Neuronal stem cell (in vitro differentiated cells): ENCODE measurements around the gene POC1A.

Experiments
- DNase-seq: peaks from one replicate; pipeline ENCODE4 v3.0.0-alpha.2; 2013; ENCODE audit warnings: low spot score
- H2AFZ ChIP-seq: one replicate; pipeline ENCODE4 v1.6.1; 2013; ENCODE audit warnings: mild to moderate bottlenecking, low read length, inconsistent platforms
- H2AK5ac ChIP-seq: 2 replicates; pipeline ENCODE4 v1.6.1; 2013; ENCODE audit warnings: low read depth, mild to moderate bottlenecking, inconsistent platforms, low read length, moderate library complexity, mixed read lengths
- H2BK120ac ChIP-seq: 2 replicates; pipeline ENCODE4 v1.6.1; 2013; ENCODE audit warnings: low read depth, mild to moderate bottlenecking, inconsistent platforms, low read length, moderate library complexity, mixed read lengths
- H2BK12ac ChIP-seq: one replicate; pipeline ENCODE4 v1.6.1; 2013; ENCODE audit warnings: low read length, inconsistent platforms
- H2BK15ac ChIP-seq: 2 replicates; pipeline ENCODE4 v1.6.1; 2013; ENCODE audit warnings: mild to moderate bottlenecking, low read length, inconsistent platforms, mixed read lengths
- H2BK5ac ChIP-seq: one replicate; pipeline ENCODE4 v1.6.1; 2013; ENCODE audit warnings: inconsistent platforms, mild to moderate bottlenecking, low read length, moderate library complexity
- H3K14ac ChIP-seq: one replicate; pipeline ENCODE4 v1.6.1; 2013; ENCODE audit warnings: low read length, inconsistent platforms
- H3K18ac ChIP-seq: 2 replicates; pipeline ENCODE4 v1.6.1; 2013; ENCODE audit warnings: low read length, inconsistent platforms
- H3K23ac ChIP-seq: 2 replicates; pipeline ENCODE4 v1.6.1; 2013; ENCODE audit warnings: low read depth, mild to moderate bottlenecking, mixed read lengths, low read length, inconsistent platforms; ENCODE audit not compliant: poor library complexity
- H3K27ac ChIP-seq: replicated peaks from 3 replicates; pipeline ENCODE4 v1.5.1; 2013; ENCODE audit warnings: low read length, inconsistent platforms
- H3K27me3 ChIP-seq, 3 experiments: 2 replicates each; pipeline ENCODE4 v1.6.1; 2013; ENCODE audit warnings: low read length in 3 of 3, mild to moderate bottlenecking in 2 of 3, inconsistent platforms in 1 of 3, low read depth in 1 of 3, mixed read lengths in 1 of 3, moderate library complexity in 1 of 3; ENCODE audit not compliant: control insufficient read depth in 3 of 3, insufficient read depth in 3 of 3
- H3K36me3 ChIP-seq, 2 donors: replicated peaks in 1 of 2; 2 replicates each; pipeline ENCODE4 v1.6.1; 2013; ENCODE audit warnings: low read length in 2 of 2; ENCODE audit not compliant: control insufficient read depth in 2 of 2, insufficient read depth in 2 of 2
- H3K4ac ChIP-seq: 2 replicates; pipeline ENCODE4 v1.6.1; 2013; ENCODE audit warnings: inconsistent platforms, mild to moderate bottlenecking, low read length, moderate library complexity
- H3K4me1 ChIP-seq, 2 donors: 1 replicate in 1 of 2; 2 replicates in 1 of 2; pipeline ENCODE4 v1.6.1; 2013; ENCODE audit warnings: low read length in 2 of 2, low read depth in 1 of 2; ENCODE audit not compliant: control insufficient read depth in 2 of 2, insufficient read depth in 1 of 2
- H3K4me2 ChIP-seq: one replicate; pipeline ENCODE4 v1.6.1; 2013; ENCODE audit warnings: mild to moderate bottlenecking, low read length, inconsistent platforms; ENCODE audit not compliant: insufficient read depth, poor library complexity, severe bottlenecking
- H3K4me3 ChIP-seq, 2 donors: 2 replicates each; pipeline ENCODE4 v1.5.1; 2013; ENCODE audit warnings: low read length in 2 of 2, mild to moderate bottlenecking in 2 of 2, inconsistent platforms in 1 of 2, moderate library complexity in 1 of 2
- H3K79me1 ChIP-seq: one replicate; pipeline ENCODE4 v1.6.1; 2013; ENCODE audit warnings: low read depth, mild to moderate bottlenecking, inconsistent platforms, low read length, moderate library complexity
- H3K9ac ChIP-seq: one replicate; pipeline ENCODE4 v1.6.1; 2013; ENCODE audit warnings: mild to moderate bottlenecking, low read depth, low read length, inconsistent platforms; ENCODE audit not compliant: poor library complexity
- H3K9me3 ChIP-seq, 2 donors: replicated peaks in 1 of 2; 2 replicates each; pipeline versions ENCODE3 to v1.6.1; 2013; ENCODE audit warnings: low read length in 2 of 2, mild to moderate bottlenecking in 2 of 2, inconsistent platforms in 1 of 2, low read depth in 1 of 2, mixed read lengths in 1 of 2, moderate library complexity in 1 of 2; ENCODE audit not compliant: control insufficient read depth in 2 of 2, insufficient read depth in 1 of 2
- H4K8ac ChIP-seq: one replicate; pipeline ENCODE4 v1.6.1; 2013; ENCODE audit warnings: low read depth, mild to moderate bottlenecking, inconsistent platforms, low read length, moderate library complexity
- H4K91ac ChIP-seq: one replicate; pipeline ENCODE4 v1.6.1; 2013; ENCODE audit warnings: low read length, low read depth, mild to moderate bottlenecking, inconsistent platforms; ENCODE audit not compliant: poor library complexity
- WGBS, 2 donors: extraction: QIAGEN DNeasy Blood & Tissue Kit; methylation state at CpG; one replicate each; pipeline ENCODE4 v1.1.7; 2013; ENCODE audit warnings: missing lambda C conversion rate in 2 of 2, mixed read lengths in 1 of 2; ENCODE audit not compliant: insufficient read length in 2 of 2, insufficient replicate concordance in 1 of 2; ENCODE audit errors: extremely low coverage in 2 of 2; 5-methylcytosine and 5-hydroxymethylcytosine counted together

The POC1A gene

GRCh38 chr3:52121464-52121805 is 32.8 kb downstream of the POC1A start:
- no peak overlapping the region for H2BK12ac ChIP-seq
- no peaks in the 10 kb centered on the region for H3K9me3 ChIP-seq
- H4K8ac ChIP-seq: no peak overlapping the region
- peaks cover 36 to 81% of the 10 kb centered on the region in 2 donors for H3K36me3 ChIP-seq
- H3K4me2 ChIP-seq: no peak overlapping the region
- no peak overlapping the region for H2BK15ac ChIP-seq
- no peak overlapping the region for H3K27ac ChIP-seq
- no peak overlapping the region for H3K4me3 ChIP-seq
- H3K27me3 ChIP-seq: no peaks in the 10 kb centered on the region
- no peak overlapping the region for H2BK5ac ChIP-seq
- WGBS, 2 donors: no CpG with 5 or more reads among the region's 7 CpGs
- no peak overlapping the region for H3K18ac ChIP-seq
- H2AK5ac ChIP-seq: no peak overlapping the region
- no peaks in the 10 kb centered on the region for H3K4me1 ChIP-seq
- H3K9ac ChIP-seq: no peak overlapping the region
- H3K14ac ChIP-seq: no peak overlapping the region
- no peaks in the 10 kb centered on the region for H3K79me1 ChIP-seq
- H3K4ac ChIP-seq: no peak overlapping the region
- no peak overlapping the region for H2AFZ ChIP-seq
- no peak overlapping the region for H4K91ac ChIP-seq
- DNase-seq: no peak
- no peak overlapping the region for H2BK120ac ChIP-seq
- H3K23ac ChIP-seq: no peak overlapping the region

DNA sequence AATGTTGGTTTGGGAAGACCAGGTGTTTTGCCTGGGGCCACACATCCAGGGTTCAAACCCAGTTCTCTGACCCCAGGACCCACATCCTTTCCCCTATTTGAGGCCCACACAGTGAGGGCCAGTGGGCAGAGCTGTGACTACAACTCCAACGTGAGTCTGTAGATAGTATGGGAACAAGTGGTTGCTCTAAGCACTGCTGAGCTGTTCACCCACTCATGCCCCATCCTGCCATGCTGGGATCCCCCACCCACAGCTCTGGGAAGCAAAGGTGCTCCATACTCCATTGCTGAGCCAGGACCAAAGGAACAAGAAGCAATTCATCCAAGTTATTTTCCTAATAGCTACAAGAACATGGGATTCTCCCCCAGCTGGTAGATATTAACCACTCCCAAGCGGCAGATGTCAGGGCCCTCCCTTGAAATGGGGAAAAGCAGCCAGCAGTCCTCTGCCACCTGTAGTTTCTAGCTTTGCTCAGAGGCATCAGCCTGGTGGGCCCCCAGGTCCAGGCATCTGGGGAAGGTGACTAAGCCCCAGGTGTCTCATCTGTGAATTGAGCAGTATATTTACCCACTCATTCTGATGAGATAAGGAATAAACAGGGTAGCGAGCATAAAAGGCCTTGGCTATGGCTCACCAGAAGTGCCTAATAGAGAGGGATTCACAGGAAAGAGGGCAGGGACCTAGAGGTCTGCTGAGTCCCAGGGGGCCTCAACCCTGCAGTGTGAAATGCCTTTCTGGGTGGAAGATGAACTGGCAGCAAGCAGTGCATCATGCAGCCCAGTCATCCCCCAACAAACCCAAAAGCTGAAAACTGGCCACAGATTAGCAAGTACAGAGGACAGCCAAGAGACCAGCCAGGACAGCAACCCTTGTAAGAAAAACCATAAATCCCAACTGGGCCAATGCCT is 33.4 kb downstream of the POC1A start:
- no peak overlapping the region for H3K9ac ChIP-seq
- H3K27me3 ChIP-seq: no peaks in the 10 kb centered on the region
- WGBS, 2 donors: no CpG with 5 or more reads among the region's 3 CpGs
- H3K4me2 ChIP-seq: no peak overlapping the region
- H4K8ac ChIP-seq: no peak overlapping the region
- no peak for DNase-seq
- no peak overlapping the region for H2AK5ac ChIP-seq
- no peak overlapping the region for H3K27ac ChIP-seq
- no peak overlapping the region for H2BK15ac ChIP-seq
- no peak overlapping the region for H2BK12ac ChIP-seq
- no peaks in the 10 kb centered on the region for H3K4me1 ChIP-seq
- no peak overlapping the region for H2BK120ac ChIP-seq
- H3K23ac ChIP-seq: no peak overlapping the region
- H3K14ac ChIP-seq: no peak overlapping the region
- no peaks in the 10 kb centered on the region for H3K9me3 ChIP-seq
- no peak overlapping the region for H2BK5ac ChIP-seq
- H3K18ac ChIP-seq: no peak overlapping the region
- H3K79me1 ChIP-seq: no peaks in the 10 kb centered on the region
- no peak overlapping the region for H3K4me3 ChIP-seq
- peaks cover 32 to 82% of the 10 kb centered on the region in 2 donors for H3K36me3 ChIP-seq
- H2AFZ ChIP-seq: no peak overlapping the region
- H4K91ac ChIP-seq: no peak overlapping the region
- H3K4ac ChIP-seq: no peak overlapping the region

- H3K9ac ChIP-seq: no peak overlapping the region
- H3K9me3 ChIP-seq: no peaks in the 10 kb centered on the region
- peaks cover 30 to 79% of the 10 kb centered on the region in 2 donors for H3K36me3 ChIP-seq
- H2AFZ ChIP-seq: no peak overlapping the region
- H3K27ac ChIP-seq: no peak overlapping the region
- no peak overlapping the region for H3K4ac ChIP-seq
- no peaks in the 10 kb centered on the region for H3K79me1 ChIP-seq
- H3K4me3 ChIP-seq: no peak overlapping the region
- H3K14ac ChIP-seq: no peak overlapping the region
- H2BK15ac ChIP-seq: no peak overlapping the region
- DNase-seq: no peak
- no CpG with 5 or more reads among the region's 6 CpGs for WGBS, 2 donors
- H2BK120ac ChIP-seq: no peak overlapping the region
- no peak overlapping the region for H3K18ac ChIP-seq
- H3K23ac ChIP-seq: no peak overlapping the region
- H4K8ac ChIP-seq: no peak overlapping the region
- no peak overlapping the region for H2AK5ac ChIP-seq
- no peak overlapping the region for H2BK5ac ChIP-seq
- no peaks in the 10 kb centered on the region for H3K4me1 ChIP-seq
- no peaks in the 10 kb centered on the region for H3K27me3 ChIP-seq
- H3K4me2 ChIP-seq: no peak overlapping the region
- no peak overlapping the region for H4K91ac ChIP-seq
- H2BK12ac ChIP-seq: no peak overlapping the region
Measured at GRCh38 chr3:52119826-52120225, 34.4 kb downstream of the POC1A start.

GRCh38 chr3:52119099-52119498 is 35.1 kb downstream of the POC1A start:
- H3K4me1 ChIP-seq: no peaks in the 10 kb centered on the region
- no peak overlapping the region for H4K91ac ChIP-seq
- H3K14ac ChIP-seq: no peak overlapping the region
- no peak overlapping the region for H3K18ac ChIP-seq
- WGBS, 2 donors: no CpG with 5 or more reads among the region's 5 CpGs
- no peak overlapping the region for H2BK12ac ChIP-seq
- H3K27me3 ChIP-seq: no peaks in the 10 kb centered on the region
- H2BK15ac ChIP-seq: no peak overlapping the region
- no peak overlapping the region for H3K4me2 ChIP-seq
- H3K27ac ChIP-seq: no peak overlapping the region
- no peaks in the 10 kb centered on the region for H3K79me1 ChIP-seq
- no peak overlapping the region for H3K4ac ChIP-seq
- no peak overlapping the region for H2AFZ ChIP-seq
- no peak overlapping the region for H3K9ac ChIP-seq
- H3K36me3 ChIP-seq: peaks cover 30 to 76% of the 10 kb centered on the region in 2 donors
- DNase-seq: no peak
- no peak overlapping the region for H2BK5ac ChIP-seq
- H4K8ac ChIP-seq: no peak overlapping the region
- no peak overlapping the region for H3K23ac ChIP-seq
- H2BK120ac ChIP-seq: no peak overlapping the region
- no peak overlapping the region for H2AK5ac ChIP-seq
- H3K4me3 ChIP-seq: no peak overlapping the region
- no peaks in the 10 kb centered on the region for H3K9me3 ChIP-seq
